Stimulated activated CD4-positive, alpha-beta T cell treated with anti-CD3 and anti-CD28 coated beads, Interleukin-4, amount 100 ng/mL, for 4 hours (primary cell): ENCODE results near the gene ADAMTS7.
"Not testable (repeated sequence)": the region's sequence is repeated elsewhere in the genome, so short reads cannot be mapped to it uniquely, and the experiment has no call there.

Experiments
- DNase-seq, 2 experiments: peaks; one replicate each; pipeline ENCODE4 v3.0.0-alpha.2; 2020

Gene ADAMTS7

GRCh38 chr15:78828920-78829319, 17.7 kb upstream of the ADAMTS7 start:
- no peak for DNase-seq

- no peak for DNase-seq
Observed at GRCh38 chr15:78822514-78822913, 11.2 kb upstream of the ADAMTS7 start.

GRCh38 chr15:78811825-78812183, 540 bp upstream of the ADAMTS7 start:
- DNase-seq: no peak

GRCh38 chr15:78810362-78811123, 721 bp downstream of the ADAMTS7 start:
- DNase-seq: no peak

GRCh38 chr15:78810003-78810361, 1.3 kb downstream of the ADAMTS7 start:
- DNase-seq: no peak

- DNase-seq: no peak
Observed at GRCh38 chr15:78808550-78808949, 2.7 kb downstream of the ADAMTS7 start.

GRCh38 chr15:78807359-78807758, 3.9 kb downstream of the ADAMTS7 start:
- DNase-seq: no peak

GRCh38 chr15:78804391-78804792, 6.9 kb downstream of the ADAMTS7 start:
- no peak for DNase-seq

- no peak for DNase-seq
Observed at GRCh38 chr15:78800806-78801205, 10.5 kb downstream of the ADAMTS7 start.

- no peak for DNase-seq
Observed at GRCh38 chr15:78800189-78800588, 11.1 kb downstream of the ADAMTS7 start.

GRCh38 chr15:78799102-78799501, 12.2 kb downstream of the ADAMTS7 start:
- DNase-seq: not testable (repeated sequence)

GRCh38 chr15:78798355-78798754, 12.9 kb downstream of the ADAMTS7 start:
- not testable (repeated sequence) for DNase-seq

GRCh38 chr15:78797951-78798350, 13.3 kb downstream of the ADAMTS7 start:
- DNase-seq: no peak

GRCh38 chr15:78796510-78796909, 14.8 kb downstream of the ADAMTS7 start:
- DNase-seq: no peak

GRCh38 chr15:78795043-78795442, 16.2 kb downstream of the ADAMTS7 start:
- DNase-seq: no peak

- not testable (repeated sequence) for DNase-seq
Observed at GRCh38 chr15:78794446-78794845, 16.8 kb downstream of the ADAMTS7 start.

- DNase-seq: no peak
Observed at GRCh38 chr15:78791357-78791756, 19.9 kb downstream of the ADAMTS7 start.

GRCh38 chr15:78790027-78790426, 21.2 kb downstream of the ADAMTS7 start:
- no peak for DNase-seq

- DNase-seq: no peak
Observed at GRCh38 chr15:78789615-78790014, 21.6 kb downstream of the ADAMTS7 start.

GRCh38 chr15:78788016-78788660, 23.1 kb downstream of the ADAMTS7 start:
- DNase-seq: no peak

GRCh38 chr15:78782402-78782801, 28.9 kb downstream of the ADAMTS7 start:
- DNase-seq: not testable (repeated sequence)

GRCh38 chr15:78781381-78781780, 29.9 kb downstream of the ADAMTS7 start:
- DNase-seq: not testable (repeated sequence)

- not testable (repeated sequence) for DNase-seq
Observed at GRCh38 chr15:78779975-78780374, 31.3 kb downstream of the ADAMTS7 start.

GRCh38 chr15:78779176-78779785, 32.0 kb downstream of the ADAMTS7 start:
- not testable (repeated sequence) for DNase-seq
